ENCODE results near the gene PODN. TPM values are rescaled to one million over a fixed set of nuclear protein-coding genes. Genes with fewer than 3 reads are reported as not detected.

The PODN gene
- total RNA-seq, 1 experiment from 2014 or later: not detected

GRCh38 chr1:53081384-53082066, 19.5 kb downstream of the PODN start:
- no peak for DNase-seq (ENCODE audit: low read depth, low spot score)
- in situ Hi-C loops (cut with HindIII; ENCODE audit: low pct_unique_long_range_greater_than_20kb, low sequenced_read_pairs): no loop called here

GRCh38 chr1:53082826-53083455, 20.9 kb downstream of the PODN start:
- in situ Hi-C loops (cut with HindIII; ENCODE audit: low pct_unique_long_range_greater_than_20kb, low sequenced_read_pairs): no loop called here
- no peak for DNase-seq (ENCODE audit: low read depth, low spot score)

GRCh38 chr1:53083636-53084588, 21.9 kb downstream of the PODN start:
- no peak for DNase-seq (ENCODE audit: low read depth, low spot score)
- in situ Hi-C loops (cut with HindIII; ENCODE audit: low pct_unique_long_range_greater_than_20kb, low sequenced_read_pairs): no loop called here

GRCh38 chr1:53084589-53084971, 22.6 kb downstream of the PODN start:
- in situ Hi-C loops (cut with HindIII; ENCODE audit: low pct_unique_long_range_greater_than_20kb, low sequenced_read_pairs): no loop called here
- DNase-seq (ENCODE audit: low read depth, low spot score): no peak

- no peak for DNase-seq (ENCODE audit: low read depth, low spot score)
- in situ Hi-C loops (cut with HindIII; ENCODE audit: low pct_unique_long_range_greater_than_20kb, low sequenced_read_pairs): no loop called here
These were observed 23.4 kb downstream of the PODN start for GRCh38 chr1:53085405-53085804.

- in situ Hi-C loops (cut with HindIII; ENCODE audit: low pct_unique_long_range_greater_than_20kb, low sequenced_read_pairs): no loop called here
- no peak for DNase-seq (ENCODE audit: low read depth, low spot score)
These were observed 24.6 kb downstream of the PODN start for GRCh38 chr1:53086491-53087070.

- DNase-seq (ENCODE audit: low read depth, low spot score): no peak
- in situ Hi-C loops (cut with HindIII; ENCODE audit: low pct_unique_long_range_greater_than_20kb, low sequenced_read_pairs): no loop called here
These were observed 25.6 kb downstream of the PODN start for GRCh38 chr1:53087332-53088285.

- in situ Hi-C loops (cut with HindIII; ENCODE audit: low pct_unique_long_range_greater_than_20kb, low sequenced_read_pairs): no loop called here
These were observed 26.7 kb downstream of the PODN start for GRCh38 chr1:53088616-53089300.

GRCh38 chr1:53089478-53090226, 27.6 kb downstream of the PODN start:
- no peak for DNase-seq (ENCODE audit: low read depth, low spot score)
- in situ Hi-C loops (cut with HindIII; ENCODE audit: low pct_unique_long_range_greater_than_20kb, low sequenced_read_pairs): no loop called here

More at GRCh38 chr1:53088616-53089300, 26.7 kb downstream of the PODN start:
- no peak for DNase-seq (ENCODE audit: low read depth, low spot score)

- in situ Hi-C loops (cut with HindIII; ENCODE audit: low pct_unique_long_range_greater_than_20kb, low sequenced_read_pairs): no loop called here
These were observed 28.5 kb downstream of the PODN start for GRCh38 chr1:53090227-53091147.

GRCh38 chr1:53091841-53092645, 30.0 kb downstream of the PODN start:
- DNase-seq (ENCODE audit: low read depth, low spot score): no peak
- in situ Hi-C loops (cut with HindIII; ENCODE audit: low pct_unique_long_range_greater_than_20kb, low sequenced_read_pairs): no loop called here

More at GRCh38 chr1:53090227-53091147, 28.5 kb downstream of the PODN start:
- no peak for DNase-seq (ENCODE audit: low read depth, low spot score)

- DNase-seq (ENCODE audit: low read depth, low spot score): no peak
- in situ Hi-C loops (cut with HindIII; ENCODE audit: low pct_unique_long_range_greater_than_20kb, low sequenced_read_pairs): no loop called here
These were observed 30.8 kb downstream of the PODN start for GRCh38 chr1:53092659-53093450.

GRCh38 chr1:53093451-53093754, 31.4 kb downstream of the PODN start:
- in situ Hi-C loops (cut with HindIII; ENCODE audit: low pct_unique_long_range_greater_than_20kb, low sequenced_read_pairs): no loop called here
- no peak for DNase-seq (ENCODE audit: low read depth, low spot score)

Data from SK-MEL-5 (cell line).